DND-41 (cell line): ENCODE data around the gene PRR23E.

Experiments
- CTCF ChIP-seq: IDR thresholded peaks from 2 replicates; pipeline ENCODE4 v1.5.1; 2012; ENCODE audit warnings: borderline replicate concordance, low read length, moderate library complexity, mild to moderate bottlenecking; ENCODE audit not compliant: poor library complexity, severe bottlenecking; ENCODE audit errors: extremely low read depth
- EZH2 ChIP-seq: IDR thresholded peaks from 3 replicates; pipeline ENCODE4 v1.6.1; 2012; ENCODE audit warnings: borderline replicate concordance, low read depth, mild to moderate bottlenecking, moderate library complexity, low read length, inconsistent platforms; ENCODE audit not compliant: severe bottlenecking

GRCh38 chr3:127161236-127161635, 31.7 kb upstream of the PRR23E start:
- TF ChIP-seq EZH2 (no peak), CTCF (no peak)
